ENCODE results near the gene PTGDS.

DNA sequence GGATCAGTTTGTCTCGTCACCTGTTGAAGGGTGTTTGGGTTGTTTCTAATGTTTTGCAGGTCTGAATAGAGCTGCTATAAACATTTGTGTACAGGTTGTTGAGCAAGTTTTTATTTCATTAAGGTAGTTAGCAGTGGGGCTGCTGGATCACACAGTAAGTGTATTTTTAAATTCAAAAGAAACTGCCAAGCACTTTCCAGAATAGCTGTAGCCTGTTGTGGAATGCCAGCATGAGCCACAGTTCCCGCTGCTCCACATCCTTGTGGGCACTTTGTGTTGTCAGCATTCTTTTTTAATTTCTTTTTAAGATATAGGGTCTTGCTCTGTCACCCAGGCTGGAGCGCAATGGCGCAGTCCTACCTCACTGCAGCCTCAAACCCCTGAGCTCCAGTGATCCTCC is 47.3 kb upstream of the PTGDS start:
- TF ChIP-seq, protein P1, sequence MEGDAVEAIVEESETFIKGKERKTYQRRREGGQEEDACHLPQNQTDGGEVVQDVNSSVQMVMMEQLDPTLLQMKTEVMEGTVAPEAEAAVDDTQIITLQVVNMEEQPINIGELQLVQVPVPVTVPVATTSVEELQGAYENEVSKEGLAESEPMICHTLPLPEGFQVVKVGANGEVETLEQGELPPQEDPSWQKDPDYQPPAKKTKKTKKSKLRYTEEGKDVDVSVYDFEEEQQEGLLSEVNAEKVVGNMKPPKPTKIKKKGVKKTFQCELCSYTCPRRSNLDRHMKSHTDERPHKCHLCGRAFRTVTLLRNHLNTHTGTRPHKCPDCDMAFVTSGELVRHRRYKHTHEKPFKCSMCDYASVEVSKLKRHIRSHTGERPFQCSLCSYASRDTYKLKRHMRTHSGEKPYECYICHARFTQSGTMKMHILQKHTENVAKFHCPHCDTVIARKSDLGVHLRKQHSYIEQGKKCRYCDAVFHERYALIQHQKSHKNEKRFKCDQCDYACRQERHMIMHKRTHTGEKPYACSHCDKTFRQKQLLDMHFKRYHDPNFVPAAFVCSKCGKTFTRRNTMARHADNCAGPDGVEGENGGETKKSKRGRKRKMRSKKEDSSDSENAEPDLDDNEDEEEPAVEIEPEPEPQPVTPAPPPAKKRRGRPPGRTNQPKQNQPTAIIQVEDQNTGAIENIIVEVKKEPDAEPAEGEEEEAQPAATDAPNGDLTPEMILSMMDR (IDR thresholded peaks at IDR 0.05) = no peak
- no peak for TF ChIP-seq EP300 (IDR thresholded peaks at IDR 0.05)
- TF ChIP-seq POLR2A (IDR thresholded peaks at IDR 0.05) = no peak
- no peak for TF ChIP-seq POLR2AphosphoS5 (IDR thresholded peaks at IDR 0.05)

All from suprapubic skin (tissue), 4 donors.